Measurements from ENCODE around the gene SPACA7.

DNA sequence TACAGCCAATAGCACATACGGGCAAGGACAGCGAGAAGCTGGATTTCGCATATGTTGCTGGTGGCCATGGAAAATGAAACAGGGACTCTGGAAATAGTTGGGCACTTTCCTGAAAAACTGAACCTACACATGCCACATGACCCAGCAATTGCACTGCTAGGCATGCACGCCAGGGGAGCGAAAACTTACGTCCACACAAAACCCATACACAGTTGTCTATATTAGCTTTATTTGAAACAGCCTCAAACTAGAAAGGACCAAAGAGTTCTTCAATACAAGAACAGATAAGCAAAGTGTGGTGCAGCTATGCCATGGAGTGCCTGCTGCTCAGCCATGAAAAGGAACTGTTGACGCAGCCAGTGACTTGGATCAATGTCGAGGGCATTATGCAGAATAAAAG, 7.3 kb upstream of the SPACA7 start:
- TF ChIP-seq CTCF (IDR thresholded peaks at IDR 0.05; ENCODE audit: poor library complexity, severe bottlenecking) (no peak), REST (IDR thresholded peaks at IDR 0.05; ENCODE audit: borderline replicate concordance) (no peak)
